ENCODE data around the gene MUCL1.

The MUCL1 gene

GRCh38 chr12:54858562-54858961, 4.2 kb downstream of the MUCL1 start:
- Histone ChIP-seq H3K36me3 (ENCODE audit: insufficient read depth) (no peaks in the 10 kb centered on the region), H3K27ac (no peak overlapping the region), H3K27me3 (ENCODE audit: insufficient read depth, low read depth) (no peaks in the 10 kb centered on the region), H3K4me2 (no peak overlapping the region), H2AFZ (ENCODE audit: low read depth) (no peak overlapping the region), H3K4me3 (IDR thresholded peaks at IDR 0.05; ENCODE audit: insufficient read depth, low read depth, low read length) (no peak overlapping the region), H3K9ac (no peak overlapping the region), H3K4me1 (ENCODE audit: low read depth, poor library complexity, severe bottlenecking) (no peaks in the 10 kb centered on the region), H3K79me2 (ENCODE audit: insufficient read depth, low read depth) (no peaks in the 10 kb centered on the region), H4K20me1 (ENCODE audit: insufficient read depth) (no peaks in the 10 kb centered on the region)
- TF ChIP-seq, protein P1, sequence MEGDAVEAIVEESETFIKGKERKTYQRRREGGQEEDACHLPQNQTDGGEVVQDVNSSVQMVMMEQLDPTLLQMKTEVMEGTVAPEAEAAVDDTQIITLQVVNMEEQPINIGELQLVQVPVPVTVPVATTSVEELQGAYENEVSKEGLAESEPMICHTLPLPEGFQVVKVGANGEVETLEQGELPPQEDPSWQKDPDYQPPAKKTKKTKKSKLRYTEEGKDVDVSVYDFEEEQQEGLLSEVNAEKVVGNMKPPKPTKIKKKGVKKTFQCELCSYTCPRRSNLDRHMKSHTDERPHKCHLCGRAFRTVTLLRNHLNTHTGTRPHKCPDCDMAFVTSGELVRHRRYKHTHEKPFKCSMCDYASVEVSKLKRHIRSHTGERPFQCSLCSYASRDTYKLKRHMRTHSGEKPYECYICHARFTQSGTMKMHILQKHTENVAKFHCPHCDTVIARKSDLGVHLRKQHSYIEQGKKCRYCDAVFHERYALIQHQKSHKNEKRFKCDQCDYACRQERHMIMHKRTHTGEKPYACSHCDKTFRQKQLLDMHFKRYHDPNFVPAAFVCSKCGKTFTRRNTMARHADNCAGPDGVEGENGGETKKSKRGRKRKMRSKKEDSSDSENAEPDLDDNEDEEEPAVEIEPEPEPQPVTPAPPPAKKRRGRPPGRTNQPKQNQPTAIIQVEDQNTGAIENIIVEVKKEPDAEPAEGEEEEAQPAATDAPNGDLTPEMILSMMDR (conservative IDR thresholded peaks at IDR 0.05; ENCODE audit: low read depth, low read length) = no peak

GRCh38 chr12:54859502-54859901, 5.2 kb downstream of the MUCL1 start:
- Histone ChIP-seq H3K27ac (no peak overlapping the region), H3K79me2 (ENCODE audit: insufficient read depth, low read depth) (no peaks in the 10 kb centered on the region), H2AFZ (ENCODE audit: low read depth) (no peak overlapping the region), H3K9ac (no peak overlapping the region), H3K4me3 (IDR thresholded peaks at IDR 0.05; ENCODE audit: insufficient read depth, low read depth, low read length) (no peak overlapping the region), H3K36me3 (ENCODE audit: insufficient read depth) (no peaks in the 10 kb centered on the region), H3K4me2 (no peak overlapping the region), H3K27me3 (ENCODE audit: insufficient read depth, low read depth) (no peaks in the 10 kb centered on the region), H3K4me1 (ENCODE audit: low read depth, poor library complexity, severe bottlenecking) (no peaks in the 10 kb centered on the region), H4K20me1 (ENCODE audit: insufficient read depth) (no peaks in the 10 kb centered on the region)
- TF ChIP-seq, protein P1 (conservative IDR thresholded peaks at IDR 0.05; ENCODE audit: low read depth, low read length) = no peak

GRCh38 chr12:54861927-54862326, 7.6 kb downstream of the MUCL1 start:
- Histone ChIP-seq H3K9ac (no peak overlapping the region), H3K27me3 (ENCODE audit: insufficient read depth, low read depth) (no peaks in the 10 kb centered on the region), H3K4me3 (IDR thresholded peaks at IDR 0.05; ENCODE audit: insufficient read depth, low read depth, low read length) (no peak overlapping the region), H3K4me1 (ENCODE audit: low read depth, poor library complexity, severe bottlenecking) (no peaks in the 10 kb centered on the region), H2AFZ (ENCODE audit: low read depth) (no peak overlapping the region), H3K79me2 (ENCODE audit: insufficient read depth, low read depth) (no peaks in the 10 kb centered on the region), H4K20me1 (ENCODE audit: insufficient read depth) (no peaks in the 10 kb centered on the region), H3K4me2 (no peak overlapping the region), H3K27ac (no peak overlapping the region), H3K36me3 (ENCODE audit: insufficient read depth) (no peaks in the 10 kb centered on the region)
- TF ChIP-seq, protein P1 (conservative IDR thresholded peaks at IDR 0.05; ENCODE audit: low read depth, low read length) = no peak

DNA sequence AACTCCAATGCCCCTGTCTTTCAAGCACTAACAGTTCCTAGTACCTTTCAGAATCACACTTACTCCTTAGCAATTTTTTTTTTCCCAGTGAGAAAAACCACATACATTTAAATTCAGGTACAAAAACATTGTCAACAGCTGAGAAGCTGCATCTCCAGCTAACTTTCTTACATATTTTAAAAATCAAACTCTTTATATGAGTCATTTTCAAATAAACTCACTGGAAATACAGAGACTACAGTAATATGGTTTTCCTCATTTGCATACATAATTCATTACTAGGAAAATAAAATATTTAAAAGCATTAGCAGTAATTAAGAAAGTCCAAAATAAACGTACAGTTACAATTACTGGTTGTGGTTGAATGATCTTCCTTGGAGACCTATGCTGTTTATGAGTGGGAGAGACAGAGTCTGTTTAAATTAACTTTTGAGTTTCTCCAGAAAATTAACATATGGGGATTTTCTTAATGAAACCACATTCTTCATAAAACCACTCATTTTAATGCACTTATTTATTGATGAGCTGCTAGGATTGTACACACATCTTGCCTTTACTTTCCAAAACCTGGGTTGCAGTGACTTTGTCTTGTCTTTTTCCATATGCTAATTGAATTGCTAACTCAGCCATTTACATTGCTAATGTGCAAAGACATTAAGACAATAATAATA, 9.8 kb downstream of the MUCL1 start:
- Histone ChIP-seq H3K27ac (no peak overlapping the region), H3K27me3 (ENCODE audit: insufficient read depth, low read depth) (no peaks in the 10 kb centered on the region), H3K36me3 (ENCODE audit: insufficient read depth) (no peaks in the 10 kb centered on the region), H3K79me2 (ENCODE audit: insufficient read depth, low read depth) (no peaks in the 10 kb centered on the region), H3K4me3 (IDR thresholded peaks at IDR 0.05; ENCODE audit: insufficient read depth, low read depth, low read length) (no peak overlapping the region), H3K4me2 (no peak overlapping the region), H4K20me1 (ENCODE audit: insufficient read depth) (no peaks in the 10 kb centered on the region), H2AFZ (ENCODE audit: low read depth) (no peak overlapping the region), H3K4me1 (ENCODE audit: low read depth, poor library complexity, severe bottlenecking) (no peaks in the 10 kb centered on the region), H3K9ac (no peak overlapping the region)
- TF ChIP-seq, protein P1 (conservative IDR thresholded peaks at IDR 0.05; ENCODE audit: low read depth, low read length) = no peak

All from KMS-11 (cell line).